GM18951 (cell line): ENCODE measurements around the gene FUT7.
A peak's percentile ranks its signal among the peaks of the same experiment; 100 is the strongest.
"Not testable (repeated sequence)": the region's sequence is repeated elsewhere in the genome, so short reads cannot be mapped to it uniquely, and the experiment has no call there.

ENCODE experiments used
- POLR2A ChIP-seq: IDR thresholded peaks from 4 replicates; pipeline ENCODE4 v1.6.1; 2011; ENCODE audit warnings: mild to moderate bottlenecking; ENCODE audit not compliant: insufficient read length, insufficient read depth; ENCODE audit errors: extremely low read depth
- in situ Hi-C: fragments of 300-500 bp; cut with MboI; formaldehyde crosslinking; loops from one replicate; pipeline ENCODE4 v1.12.0; 2022; ENCODE audit warnings: low sequenced_read_pairs, mixed read lengths, inconsistent platforms; ENCODE audit not compliant: unreplicated experiment

FUT7 gene

GRCh38 chr9:137070906-137071275 is 39.0 kb upstream of the FUT7 start:
- in situ Hi-C loops = no loop called here
- no peak for TF ChIP-seq POLR2A

- peak; percentile 85 for TF ChIP-seq POLR2A
- in situ Hi-C loops = no loop called here
These were observed 38.5 kb upstream of the FUT7 start, which contains the start of gene SAPCD2 for GRCh38 chr9:137070201-137070905. Gene SAPCD2, minus strand, starts transcription at chr9:137070557. Its CDS starts 97 bp downstream, at chr9:137070460.

DNA sequence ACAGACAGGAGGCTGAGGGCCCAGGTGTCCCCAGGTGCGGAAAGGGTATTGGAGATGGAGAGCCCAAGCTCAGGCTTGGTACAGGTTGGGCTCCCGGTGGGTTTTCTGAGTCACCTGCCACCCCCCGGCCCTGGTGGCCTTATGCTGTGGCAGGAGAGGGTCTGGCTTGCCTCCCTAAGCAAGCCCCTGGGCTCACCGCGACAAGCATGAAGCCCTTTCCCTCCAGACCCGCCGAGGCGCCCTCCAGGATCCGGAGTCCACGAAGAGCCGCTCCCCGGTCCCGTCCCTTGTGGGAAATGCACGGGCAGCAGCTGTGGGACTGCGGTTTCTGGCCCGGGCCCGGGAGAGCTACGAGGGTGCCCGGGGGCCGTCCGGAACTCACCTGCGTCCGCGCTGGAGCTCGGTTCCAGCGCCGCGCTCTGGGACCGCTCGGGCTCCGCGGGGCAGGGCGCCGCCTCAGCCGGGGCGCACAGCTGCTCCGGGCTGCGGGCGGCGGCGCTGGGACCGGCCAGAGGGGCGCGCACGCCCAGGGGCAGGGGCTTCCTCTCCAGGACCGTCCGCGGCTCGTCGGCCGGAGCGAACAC is 37.7 kb upstream of the FUT7 start:
- in situ Hi-C loops = no loop called here
- TF ChIP-seq POLR2A = no peak

DNA sequence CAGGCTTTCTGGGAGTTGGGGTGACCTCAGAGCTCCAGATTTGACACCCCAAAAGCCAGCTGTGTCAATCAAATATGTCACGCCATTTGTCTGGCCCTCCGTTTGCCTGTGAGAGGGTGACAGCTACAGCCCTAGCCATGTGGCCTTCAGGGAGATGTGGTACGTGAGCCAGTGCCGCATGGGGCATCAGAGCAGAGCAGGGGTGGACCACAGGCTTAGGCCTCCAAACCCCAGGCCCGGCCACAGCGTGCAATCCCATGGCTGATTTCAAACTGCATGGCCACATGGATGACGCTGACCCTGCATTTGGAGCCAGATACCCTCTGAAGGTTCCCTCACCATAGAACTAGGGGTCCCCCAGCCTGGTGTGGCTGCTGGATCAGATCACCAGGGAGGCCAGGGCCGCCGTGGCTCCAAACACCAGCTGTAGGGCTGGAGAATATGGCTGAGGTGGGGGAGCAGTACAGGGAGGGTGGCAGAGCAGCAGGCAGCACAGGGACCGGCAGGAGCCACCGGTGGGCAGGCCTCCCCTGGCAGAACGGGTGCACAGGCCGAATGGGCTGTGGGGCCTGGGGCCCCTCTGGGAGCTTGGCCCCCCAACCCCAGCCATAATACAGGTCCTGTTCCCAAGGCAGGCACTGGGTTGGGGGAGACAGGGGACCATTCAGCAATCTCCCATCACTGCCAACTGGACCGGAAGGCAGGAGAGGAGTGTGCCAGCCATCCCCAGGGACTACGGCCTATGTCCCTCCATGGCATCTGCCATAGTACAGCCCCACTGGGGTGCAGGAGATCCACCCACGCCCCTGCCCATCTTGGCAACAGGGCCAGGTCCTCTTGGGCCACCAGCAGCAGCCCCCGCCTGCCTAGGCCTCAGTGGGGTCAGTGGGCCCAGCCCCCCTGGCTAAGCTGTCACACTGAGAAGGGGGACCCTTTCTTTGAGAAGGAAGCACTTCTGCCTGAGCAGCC is 36.9 kb upstream of the FUT7 start:
- TF ChIP-seq POLR2A = no peak
- in situ Hi-C loops = no loop called here

GRCh38 chr9:137067860-137068538 is 36.1 kb upstream of the FUT7 start:
- in situ Hi-C loops = no loop called here
- TF ChIP-seq POLR2A = no peak

- TF ChIP-seq POLR2A = no peak
- in situ Hi-C loops = no loop called here
These were observed 34.4 kb upstream of the FUT7 start for GRCh38 chr9:137066096-137066861.

GRCh38 chr9:137065336-137065967 is 33.6 kb upstream of the FUT7 start:
- no peak for TF ChIP-seq POLR2A
- in situ Hi-C loops = no loop called here

GRCh38 chr9:137064880-137065164 is 32.9 kb upstream of the FUT7 start:
- in situ Hi-C loops = no loop called here
- TF ChIP-seq POLR2A = no peak

GRCh38 chr9:137064027-137064879 is 32.4 kb upstream of the FUT7 start:
- no peak for TF ChIP-seq POLR2A
- in situ Hi-C loops = no loop called here

GRCh38 chr9:137063311-137064026 is 31.6 kb upstream of the FUT7 start:
- TF ChIP-seq POLR2A = no peak
- in situ Hi-C loops = no loop called here

DNA sequence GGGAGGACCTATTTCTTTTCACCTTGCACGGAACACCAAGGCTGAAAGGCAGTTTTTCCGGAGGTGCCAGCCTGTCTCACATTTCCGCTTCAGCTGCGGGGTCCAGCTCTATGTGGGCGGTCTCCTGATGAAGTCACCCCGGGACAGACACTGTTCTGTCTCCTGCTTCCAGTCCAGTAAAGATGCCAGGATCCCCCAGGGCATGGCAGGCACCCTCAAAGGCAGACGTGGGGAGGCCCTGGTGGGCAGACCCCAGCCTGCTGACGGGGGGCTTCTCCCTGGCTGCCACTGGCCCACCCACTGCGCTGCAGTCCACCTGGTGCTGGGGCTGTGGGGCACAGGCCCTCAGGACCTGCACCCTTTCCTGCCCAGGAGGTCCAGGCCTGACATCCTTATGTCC is 30.9 kb upstream of the FUT7 start:
- in situ Hi-C loops = not testable (repeated sequence)
